ENCODE data around the gene MRPL52.
"Not testable (repeated sequence)": the region's sequence is repeated elsewhere in the genome, so short reads cannot be mapped to it uniquely, and the experiment has no call there.

MRPL52 gene

DNA sequence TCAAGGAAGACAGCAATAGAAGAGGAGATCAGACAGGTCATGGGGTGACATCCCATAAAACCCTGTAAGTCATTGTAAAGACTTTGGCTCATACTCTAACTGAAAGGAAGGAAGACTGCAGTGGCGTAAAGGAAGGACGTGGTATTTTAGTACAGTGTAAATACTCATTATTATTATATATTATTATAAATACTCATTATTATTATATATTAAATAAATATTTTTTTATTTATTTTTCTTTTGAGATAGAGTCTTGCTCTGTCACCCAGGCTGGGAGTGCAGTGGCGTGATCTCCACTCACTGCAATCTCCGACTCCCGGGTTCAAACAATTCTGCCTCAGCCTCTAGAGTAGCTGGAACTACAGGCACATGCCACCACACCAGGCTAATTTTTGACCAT is 26.7 kb downstream of the MRPL52 start:
- H3K9me3 ChIP-seq (ENCODE audit: insufficient read depth, low read length): no peaks in the 10 kb centered on the region
- no peak overlapping the region for H2AFZ ChIP-seq (ENCODE audit: low read depth, low read length, severe bottlenecking)
- TF ChIP-seq EZH2phosphoT487 (conservative IDR thresholded peaks at IDR 0.05; ENCODE audit: low read length) (no peak), CTCF (IDR thresholded peaks at IDR 0.05; ENCODE audit: insufficient read depth, low read length, poor library complexity, severe bottlenecking) (no peak)
- H3K27ac ChIP-seq (ENCODE audit: low read depth, low read length): no peak overlapping the region
- H3K79me2 ChIP-seq (ENCODE audit: insufficient read depth, low read length): no peaks in the 10 kb centered on the region
- 0 out of 2 replicates have a peak, but pooled peaks cover 3% of the 10 kb centered on the region for H3F3A ChIP-seq (ENCODE audit: insufficient read depth)
- no peak overlapping the region for H3K4me2 ChIP-seq (ENCODE audit: low read depth, low read length, poor library complexity, severe bottlenecking)
- H3K9me2 ChIP-seq (replicated peaks; ENCODE audit: insufficient read depth, low read length): no peaks in the 10 kb centered on the region
- no peaks in the 10 kb centered on the region for H4K20me1 ChIP-seq (ENCODE audit: low read depth, low read length)
- no peaks in the 10 kb centered on the region for H3K36me3 ChIP-seq (ENCODE audit: low read length)
- no peak overlapping the region for H3K4me3 ChIP-seq (ENCODE audit: insufficient read depth, low read length, poor library complexity, severe bottlenecking)
- no peak overlapping the region for H3K9ac ChIP-seq (ENCODE audit: low read length)
- no peaks in the 10 kb centered on the region for H3K27me3 ChIP-seq (ENCODE audit: low read length)

DNA sequence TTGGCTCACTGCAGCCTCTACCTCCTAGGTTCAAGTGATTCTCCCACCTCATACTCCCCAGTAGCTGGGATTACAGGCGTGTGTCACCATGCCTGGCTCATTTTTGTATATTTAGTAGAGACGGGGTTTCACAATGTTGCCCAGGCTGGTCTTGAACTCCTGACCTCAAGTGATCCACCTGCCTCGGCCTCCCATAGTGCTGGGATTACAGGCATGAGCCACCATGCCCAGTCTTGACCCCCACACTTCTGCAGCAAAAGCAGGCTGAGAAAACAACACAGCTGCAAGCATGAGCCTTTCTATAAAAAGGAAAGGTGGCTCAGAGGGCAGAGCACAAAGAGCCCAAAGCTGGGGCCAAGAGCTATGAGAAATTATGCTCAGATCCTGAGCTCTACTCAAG is 30.7 kb downstream of the MRPL52 start:
- H3K9me2 ChIP-seq (replicated peaks; ENCODE audit: insufficient read depth, low read length); H3K36me3 ChIP-seq (ENCODE audit: low read length); H3K79me2 ChIP-seq (ENCODE audit: insufficient read depth, low read length); H2AFZ ChIP-seq (ENCODE audit: low read depth, low read length, severe bottlenecking); H3K27ac ChIP-seq (ENCODE audit: low read depth, low read length); H4K20me1 ChIP-seq (ENCODE audit: low read depth, low read length); H3K9me3 ChIP-seq (ENCODE audit: insufficient read depth, low read length); H3K4me2 ChIP-seq (ENCODE audit: low read depth, low read length, poor library complexity, severe bottlenecking); H3K9ac ChIP-seq (ENCODE audit: low read length); H3K4me3 ChIP-seq (ENCODE audit: insufficient read depth, low read length, poor library complexity, severe bottlenecking); H3K27me3 ChIP-seq (ENCODE audit: low read length); H3F3A ChIP-seq (ENCODE audit: insufficient read depth): not testable (repeated sequence)

DNA sequence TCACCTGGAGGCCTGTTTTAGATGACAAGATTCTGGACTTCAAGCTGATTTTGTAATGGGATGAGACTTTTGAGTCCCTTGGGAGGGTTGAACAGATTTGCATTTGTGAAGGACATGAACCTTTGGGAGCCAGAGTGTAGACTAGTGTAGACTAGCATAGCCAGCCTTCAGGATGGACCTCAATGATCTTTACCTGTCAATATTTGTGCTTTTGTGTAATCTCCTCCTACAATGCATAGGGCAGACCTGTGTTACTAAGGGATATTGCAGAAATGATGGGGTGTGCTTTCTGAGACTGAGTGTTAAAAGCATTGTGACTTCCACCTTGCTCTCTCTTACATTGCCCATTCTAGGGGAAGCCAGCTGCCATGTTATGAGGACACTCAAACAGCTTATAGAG is 32.0 kb downstream of the MRPL52 start:
- TF ChIP-seq CTCF (IDR thresholded peaks at IDR 0.05; ENCODE audit: insufficient read depth, low read length, poor library complexity, severe bottlenecking): no peak
- no peak for TF ChIP-seq EZH2phosphoT487 (conservative IDR thresholded peaks at IDR 0.05; ENCODE audit: low read length)
- H3K27ac ChIP-seq (ENCODE audit: low read depth, low read length): no peak overlapping the region
- H4K20me1 ChIP-seq (ENCODE audit: low read depth, low read length): no peaks in the 10 kb centered on the region
- no peaks in the 10 kb centered on the region for H3K9me2 ChIP-seq (replicated peaks; ENCODE audit: insufficient read depth, low read length)
- H3K27me3 ChIP-seq (ENCODE audit: low read length): no peaks in the 10 kb centered on the region
- no peak overlapping the region for H3K9ac ChIP-seq (ENCODE audit: low read length)
- H3F3A ChIP-seq (ENCODE audit: insufficient read depth): no peaks in the 10 kb centered on the region
- H3K4me3 ChIP-seq (ENCODE audit: insufficient read depth, low read length, poor library complexity, severe bottlenecking): no peak overlapping the region
- no peaks in the 10 kb centered on the region for H3K36me3 ChIP-seq (ENCODE audit: low read length)
- no peak overlapping the region for H2AFZ ChIP-seq (ENCODE audit: low read depth, low read length, severe bottlenecking)
- no peaks in the 10 kb centered on the region for H3K9me3 ChIP-seq (ENCODE audit: insufficient read depth, low read length)
- H3K79me2 ChIP-seq (ENCODE audit: insufficient read depth, low read length): no peaks in the 10 kb centered on the region
- H3K4me2 ChIP-seq (ENCODE audit: low read depth, low read length, poor library complexity, severe bottlenecking): no peak overlapping the region

- TF ChIP-seq CTCF (IDR thresholded peaks at IDR 0.05; ENCODE audit: insufficient read depth, low read length, poor library complexity, severe bottlenecking) (no peak), EZH2phosphoT487 (conservative IDR thresholded peaks at IDR 0.05; ENCODE audit: low read length) (no peak)
- Histone ChIP-seq H3K36me3 (ENCODE audit: low read length) (no peaks in the 10 kb centered on the region), H3K4me3 (ENCODE audit: insufficient read depth, low read length, poor library complexity, severe bottlenecking) (no peak overlapping the region), H3F3A (ENCODE audit: insufficient read depth) (no peaks in the 10 kb centered on the region), H3K9me3 (ENCODE audit: insufficient read depth, low read length) (no peaks in the 10 kb centered on the region), H4K20me1 (ENCODE audit: low read depth, low read length) (no peaks in the 10 kb centered on the region), H3K4me2 (ENCODE audit: low read depth, low read length, poor library complexity, severe bottlenecking) (no peak overlapping the region), H3K9ac (ENCODE audit: low read length) (no peak overlapping the region), H2AFZ (ENCODE audit: low read depth, low read length, severe bottlenecking) (no peak overlapping the region), H3K79me2 (ENCODE audit: insufficient read depth, low read length) (no peaks in the 10 kb centered on the region), H3K27me3 (ENCODE audit: low read length) (no peaks in the 10 kb centered on the region), H3K9me2 (replicated peaks; ENCODE audit: insufficient read depth, low read length) (no peaks in the 10 kb centered on the region), H3K27ac (ENCODE audit: low read depth, low read length) (no peak overlapping the region)
These were observed 35.3 kb downstream of the MRPL52 start for GRCh38 chr14:22864979-22865378.

All from SU-DHL-6 (cell line).